Heart left ventricle (tissue), 13 donors: ENCODE measurements around the gene S100P.

Experiments
- CTCF ChIP-seq, 12 donors: fragments of 200-600 bp; sonication (generic) in 4 of 12; IDR thresholded peaks; one replicate each; pipeline versions ENCODE4 v1.5.0 to v1.8.0; 2018 to 2022; ENCODE audit warnings: antibody characterized with exemption in 12 of 12, mild to moderate bottlenecking in 5 of 12
- POLR2A ChIP-seq, 2 donors: fragments of 450-650 bp; IDR thresholded peaks; one replicate each; pipeline ENCODE4 v1.6.1; 2017; ENCODE audit warnings: antibody characterized with exemption in 2 of 2, mild to moderate bottlenecking in 2 of 2, moderate library complexity in 2 of 2
- donor health status: ischemic (EF 13 %, LVEDD 7.1; RV severe dilation, severe dysfunction).
- donor health status: DM: no; HTN: yes; CAD: no.
- donor health status: DM: no; HTN: no; CAD: no.
- donor health status: ischemic (EF 25% LVEDD 6.9; RV normal size, moderate dysfunction).
- donor health status: ischemic (EF 25% LVEDD 5.7; RV mildly dilated, moderate dysfunction).
- donor health status: ischemic (EF 35%, LVEDD 5.7; RV mildly dilated, moderate dysfunction).
- donor health status: nonischemic (EF 11% LVEDD 7.7; RV severe dilation, severe dysfunction).
- donor health status: DM: yes; HTN: yes; CAD: no.
- donor health status: PGD.
- donor health status: ischemic (EF 29% LVEDD 5.4; RV normal size, mild dysfunction).
- donor health status: nonischemic (EF 23%, LVEDD 6.1; RV moderate dilation, normal function).

DNA sequence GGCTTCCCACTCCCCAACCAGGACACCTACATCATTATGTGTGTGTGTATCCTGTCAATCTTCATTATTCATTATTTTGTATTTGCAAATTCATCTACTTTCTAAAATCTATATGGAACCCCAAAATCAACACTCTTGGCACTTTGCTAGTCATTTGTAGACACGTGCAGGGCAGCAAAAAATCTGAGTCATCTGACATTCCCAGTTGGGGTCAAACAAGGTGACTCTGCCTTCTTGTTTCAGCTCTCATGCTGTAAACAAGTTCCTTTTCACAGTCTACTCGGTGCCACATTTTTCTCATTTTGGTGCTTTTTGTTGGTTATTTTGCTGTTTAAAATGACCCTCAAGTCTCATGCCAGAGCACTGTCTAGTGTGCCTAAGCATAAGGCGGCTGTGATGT lies 10.1 kb downstream of the S100P start:
- TF ChIP-seq CTCF (IDR thresholded peaks at IDR 0.05), result no peak
- TF ChIP-seq POLR2A (IDR thresholded peaks at IDR 0.05), result no peak
